Neural crest cell (in vitro differentiated cells): ENCODE measurements around the gene SH3BP1. TPM values are rescaled to one million over a fixed set of nuclear protein-coding genes. Genes with fewer than 3 reads are reported as not detected.
A peak's percentile ranks its signal among the peaks of the same experiment; 100 is the strongest.
"Not testable (repeated sequence)": the region's sequence is repeated elsewhere in the genome, so short reads cannot be mapped to it uniquely, and the experiment has no call there.

Experiments used
- DNase-seq: peaks from one replicate; pipeline ENCODE4 v3.0.0; 2021; ENCODE audit warnings: low read depth, mixed read lengths, low spot score
- H3K27ac Mint-ChIP-seq: one replicate; pipeline ENCODE4 v1.8.0; 2021; ENCODE audit warnings: mild to moderate bottlenecking, mixed read lengths; ENCODE audit not compliant: unreplicated experiment
- H3K27me3 Mint-ChIP-seq: 2 replicates; pipeline ENCODE4 v1.8.0; 2021; ENCODE audit warnings: low read depth, mild to moderate bottlenecking, mixed read lengths
- H3K36me3 Mint-ChIP-seq: 2 replicates; pipeline ENCODE4 v1.8.0; 2021; ENCODE audit warnings: low read depth, mild to moderate bottlenecking, mixed read lengths
- H3K4me1 Mint-ChIP-seq: 2 replicates; pipeline ENCODE4 v1.8.0; 2021; ENCODE audit warnings: mixed read lengths
- H3K4me3 Mint-ChIP-seq: one replicate; pipeline ENCODE4 v1.8.0; 2021; ENCODE audit warnings: mild to moderate bottlenecking, mixed read lengths
- H3K9me3 Mint-ChIP-seq: 2 replicates; pipeline ENCODE4 v1.8.0; 2021; ENCODE audit warnings: mixed read lengths
- total RNA-seq: library from RNA; stranded (reverse); gene quantifications from 2 replicates; pipeline ENCODE4 v1.2.1, GENCODE V29; 2021
- TF ChIP-seq, protein P1 (sequence below): fragments of 200-600 bp; sonication (generic); conservative IDR thresholded peaks from 2 replicates; pipeline ENCODE4 v1.5.0; 2021; ENCODE audit warnings: antibody characterized with exemption, mild to moderate bottlenecking

SH3BP1 gene
- total RNA-seq, 1 donor from 2014 or later, result 36.4 TPM

DNA sequence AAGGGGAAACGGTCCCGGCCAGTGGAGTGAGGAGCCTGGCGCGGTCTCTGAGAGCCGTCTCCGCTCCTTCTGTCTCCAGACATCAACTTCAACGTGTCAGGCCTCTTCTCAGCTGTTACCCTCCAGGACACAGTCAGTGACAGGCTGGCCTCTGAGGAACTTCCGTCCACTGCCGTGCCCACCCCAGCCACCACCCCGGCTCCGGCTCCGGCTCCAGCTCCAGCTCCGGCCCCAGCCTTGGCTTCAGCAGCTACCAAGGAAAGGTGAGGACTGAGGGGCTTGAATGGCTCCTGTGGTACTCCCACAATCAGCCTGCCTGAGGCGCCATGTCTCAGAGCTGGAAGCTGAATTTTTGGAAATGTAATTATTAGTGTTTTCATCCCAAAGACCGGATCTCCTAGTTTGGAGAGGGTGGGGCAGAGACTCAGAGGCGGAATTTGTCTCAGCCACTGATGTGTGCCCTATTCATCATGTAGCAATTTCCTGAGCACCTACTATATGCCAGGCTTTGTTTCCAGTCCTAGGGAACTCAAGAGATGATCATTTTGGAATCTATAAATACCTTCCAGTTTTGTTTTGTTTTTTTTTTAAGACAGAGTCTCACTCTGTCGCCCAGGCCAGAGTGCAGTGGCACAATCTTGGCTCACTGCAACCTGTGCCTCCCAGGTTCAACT, 11.1 kb downstream of the SH3BP1 start:
- Mint-ChIP-seq H3K4me1 (no peaks in the 10 kb centered on the region), H3K27me3 (no peaks in the 10 kb centered on the region), H3K36me3 (no peaks in the 10 kb centered on the region), H3K27ac (no peak overlapping the region), H3K9me3 (no peaks in the 10 kb centered on the region), H3K4me3 (no peak overlapping the region)
- TF ChIP-seq, protein P1, sequence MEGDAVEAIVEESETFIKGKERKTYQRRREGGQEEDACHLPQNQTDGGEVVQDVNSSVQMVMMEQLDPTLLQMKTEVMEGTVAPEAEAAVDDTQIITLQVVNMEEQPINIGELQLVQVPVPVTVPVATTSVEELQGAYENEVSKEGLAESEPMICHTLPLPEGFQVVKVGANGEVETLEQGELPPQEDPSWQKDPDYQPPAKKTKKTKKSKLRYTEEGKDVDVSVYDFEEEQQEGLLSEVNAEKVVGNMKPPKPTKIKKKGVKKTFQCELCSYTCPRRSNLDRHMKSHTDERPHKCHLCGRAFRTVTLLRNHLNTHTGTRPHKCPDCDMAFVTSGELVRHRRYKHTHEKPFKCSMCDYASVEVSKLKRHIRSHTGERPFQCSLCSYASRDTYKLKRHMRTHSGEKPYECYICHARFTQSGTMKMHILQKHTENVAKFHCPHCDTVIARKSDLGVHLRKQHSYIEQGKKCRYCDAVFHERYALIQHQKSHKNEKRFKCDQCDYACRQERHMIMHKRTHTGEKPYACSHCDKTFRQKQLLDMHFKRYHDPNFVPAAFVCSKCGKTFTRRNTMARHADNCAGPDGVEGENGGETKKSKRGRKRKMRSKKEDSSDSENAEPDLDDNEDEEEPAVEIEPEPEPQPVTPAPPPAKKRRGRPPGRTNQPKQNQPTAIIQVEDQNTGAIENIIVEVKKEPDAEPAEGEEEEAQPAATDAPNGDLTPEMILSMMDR, result no peak
- DNase-seq, result no peak

DNA sequence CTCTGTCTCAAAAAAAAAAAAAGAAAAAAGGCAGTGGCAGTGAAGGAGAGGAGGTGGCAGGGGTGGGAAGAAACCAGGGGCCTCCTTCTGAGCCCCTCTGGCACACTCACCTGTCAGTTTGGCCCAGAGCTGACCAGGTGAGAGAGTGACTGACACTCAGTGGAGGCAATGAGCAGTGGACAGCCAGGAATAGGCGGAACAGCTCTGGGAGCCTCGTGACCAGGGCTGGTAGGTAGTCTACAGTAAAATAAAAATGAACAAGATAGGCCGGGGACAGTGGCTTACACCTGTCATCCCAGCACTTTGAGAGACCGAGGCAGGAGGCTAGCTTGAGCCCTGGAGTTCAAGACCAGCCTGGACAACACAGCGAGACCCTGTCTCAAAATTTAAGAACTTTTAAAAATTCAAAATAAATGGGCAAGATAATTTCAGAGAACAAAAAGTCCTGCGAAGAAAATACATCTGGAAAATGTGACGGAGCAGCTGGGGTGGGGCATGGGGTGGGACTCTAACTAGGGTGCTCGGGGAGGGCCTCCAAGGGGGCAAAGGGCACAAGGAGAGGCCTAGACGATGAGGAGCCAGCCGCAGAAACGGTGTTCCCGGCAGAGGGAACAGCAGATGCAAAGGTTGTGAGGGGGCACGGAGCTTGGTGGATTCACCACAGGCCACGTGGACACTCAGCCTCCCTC, 15.2 kb downstream of the SH3BP1 start:
- Mint-ChIP-seq H3K27ac (no peak overlapping the region), H3K9me3 (no peaks in the 10 kb centered on the region), H3K36me3 (no peaks in the 10 kb centered on the region), H3K27me3 (no peaks in the 10 kb centered on the region), H3K4me1 (peaks cover 14% of the 10 kb centered on the region), H3K4me3 (no peak overlapping the region)
- TF ChIP-seq, protein P1, result no peak
- DNase-seq, result no peak

DNA sequence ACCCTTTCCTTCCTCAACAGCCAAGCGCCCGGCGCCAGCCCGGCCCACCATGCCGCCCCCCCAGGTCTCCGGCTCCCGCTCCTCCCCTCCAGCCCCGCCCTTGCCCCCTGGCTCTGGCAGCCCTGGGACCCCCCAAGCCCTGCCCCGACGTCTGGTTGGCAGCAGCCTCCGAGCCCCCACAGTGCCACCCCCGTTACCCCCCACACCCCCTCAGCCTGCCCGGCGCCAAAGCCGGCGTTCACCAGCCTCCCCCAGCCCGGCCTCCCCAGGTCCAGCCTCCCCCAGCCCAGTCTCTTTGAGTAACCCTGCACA, 15.7 kb downstream of the SH3BP1 start:
- H3K9me3 Mint-ChIP-seq, result no peaks in the 10 kb centered on the region
- H3K36me3 Mint-ChIP-seq, result no peaks in the 10 kb centered on the region
- TF ChIP-seq, protein P1, result no peak
- H3K4me1 Mint-ChIP-seq, result peaks cover 19% of the 10 kb centered on the region
- H3K27me3 Mint-ChIP-seq, result no peaks in the 10 kb centered on the region
- H3K27ac Mint-ChIP-seq, result no peak overlapping the region
- no peak for DNase-seq
- H3K4me3 Mint-ChIP-seq, result no peak overlapping the region

DNA sequence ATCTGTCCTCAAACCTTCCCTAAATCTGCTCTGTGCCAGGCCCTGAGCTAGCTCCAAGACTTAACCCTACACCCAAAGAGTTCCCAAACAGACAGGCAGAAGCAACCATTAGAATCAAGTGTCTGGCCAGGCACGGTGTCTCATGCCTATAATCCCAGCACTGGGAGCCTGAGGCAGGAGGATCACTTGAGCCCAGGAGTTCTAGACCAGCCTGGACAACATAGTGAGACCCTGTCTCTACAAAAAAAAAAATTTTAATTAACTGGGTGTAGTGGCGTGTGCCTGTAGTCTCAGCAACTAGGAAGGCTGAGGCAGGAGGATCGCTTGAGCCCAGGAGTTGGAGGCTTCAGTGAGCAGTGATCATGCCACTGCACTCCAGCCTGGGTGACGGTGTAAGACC, 17.1 kb downstream of the SH3BP1 start:
- H3K27me3 Mint-ChIP-seq, H3K36me3 Mint-ChIP-seq, DNase-seq, H3K9me3 Mint-ChIP-seq: not testable (repeated sequence)
- H3K27ac Mint-ChIP-seq, result peak overlapping the region; percentile 10
- peaks cover 33% of the 10 kb centered on the region for H3K4me1 Mint-ChIP-seq
- H3K4me3 Mint-ChIP-seq, result peak overlapping the region; percentile 25

DNA sequence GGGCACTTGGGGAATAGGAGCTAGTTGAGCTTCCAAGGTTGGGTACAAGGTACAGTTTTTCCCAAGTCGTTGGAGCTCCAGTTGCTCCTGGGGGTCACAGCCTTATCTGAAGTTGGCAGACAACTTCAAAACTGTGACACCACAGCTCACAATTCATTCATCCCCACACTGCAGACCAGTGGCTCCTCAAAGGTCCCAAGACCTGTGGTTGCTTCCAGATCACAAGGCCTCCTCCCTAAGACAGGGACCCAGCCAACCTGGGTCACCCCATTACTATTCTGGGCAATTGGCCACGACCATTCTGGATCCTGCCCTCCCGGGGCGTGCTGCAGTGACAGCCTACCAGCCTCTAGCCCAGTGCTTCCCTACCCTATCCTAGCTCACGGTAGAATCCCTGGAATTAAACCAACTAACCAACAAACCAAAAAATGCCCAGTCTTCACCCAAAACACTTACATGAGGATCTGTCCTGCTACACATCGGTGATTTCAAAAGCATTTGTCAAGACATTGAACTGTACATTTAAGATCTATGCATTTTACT, 18.2 kb downstream of the SH3BP1 start:
- TF ChIP-seq, protein P1, result no peak
- DNase-seq, result no peak
- Mint-ChIP-seq H3K9me3 (no peaks in the 10 kb centered on the region), H3K4me1 (peaks cover 40% of the 10 kb centered on the region), H3K27me3 (no peaks in the 10 kb centered on the region), H3K4me3 (peak overlapping the region; percentile 94), H3K27ac (peak overlapping the region; percentile 96), H3K36me3 (no peaks in the 10 kb centered on the region)
